ENCODE data around the gene ATP8B2.
"Not testable (repeated sequence)": the region's sequence is repeated elsewhere in the genome, so short reads cannot be mapped to it uniquely, and the experiment has no call there.

ATP8B2 gene

GRCh38 chr1:154348429-154349076 lies 23.2 kb downstream of the ATP8B2 start:
- DNase-seq: no peak

DNA sequence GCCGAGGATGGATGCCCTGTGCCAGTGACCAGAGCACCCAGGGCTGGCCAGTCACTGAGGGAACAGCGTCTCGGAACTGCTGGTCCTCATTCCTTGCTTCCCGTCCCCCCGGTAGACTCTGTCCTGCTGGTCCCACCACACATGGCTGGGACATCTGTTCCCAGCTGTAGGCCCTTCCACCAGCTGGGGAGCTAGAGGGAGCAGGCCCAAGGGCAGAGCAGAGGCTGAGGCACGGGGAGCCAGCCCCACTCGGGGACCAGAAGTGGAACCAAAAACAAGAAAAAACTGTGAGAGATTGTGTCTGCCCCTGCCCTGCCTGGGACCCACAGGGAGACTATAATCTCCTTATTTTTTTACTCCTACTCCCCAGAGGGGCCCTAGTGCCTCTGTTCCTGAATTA lies 23.8 kb downstream of the ATP8B2 start:
- no peak for DNase-seq

DNA sequence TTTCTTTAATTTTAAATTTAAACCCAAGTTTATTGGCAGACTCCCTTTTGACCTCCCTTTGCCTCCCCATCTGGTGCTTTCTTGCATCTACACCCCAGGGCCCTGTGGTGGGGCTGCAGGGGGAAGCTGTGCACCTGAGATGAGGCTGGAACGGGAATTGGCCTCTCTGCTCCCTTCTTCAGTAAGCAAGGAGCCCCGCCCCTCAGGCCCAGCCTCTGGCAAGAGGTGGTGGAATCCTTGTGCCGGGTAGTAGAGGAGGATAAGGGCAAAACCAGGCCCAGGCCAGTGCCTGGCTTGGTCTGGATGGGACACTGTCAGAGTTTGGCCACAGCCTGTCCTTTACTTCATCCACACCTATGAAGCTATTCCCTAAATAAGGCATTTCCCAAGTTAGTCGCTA lies 25.1 kb downstream of the ATP8B2 start:
- DNase-seq: no peak

DNA sequence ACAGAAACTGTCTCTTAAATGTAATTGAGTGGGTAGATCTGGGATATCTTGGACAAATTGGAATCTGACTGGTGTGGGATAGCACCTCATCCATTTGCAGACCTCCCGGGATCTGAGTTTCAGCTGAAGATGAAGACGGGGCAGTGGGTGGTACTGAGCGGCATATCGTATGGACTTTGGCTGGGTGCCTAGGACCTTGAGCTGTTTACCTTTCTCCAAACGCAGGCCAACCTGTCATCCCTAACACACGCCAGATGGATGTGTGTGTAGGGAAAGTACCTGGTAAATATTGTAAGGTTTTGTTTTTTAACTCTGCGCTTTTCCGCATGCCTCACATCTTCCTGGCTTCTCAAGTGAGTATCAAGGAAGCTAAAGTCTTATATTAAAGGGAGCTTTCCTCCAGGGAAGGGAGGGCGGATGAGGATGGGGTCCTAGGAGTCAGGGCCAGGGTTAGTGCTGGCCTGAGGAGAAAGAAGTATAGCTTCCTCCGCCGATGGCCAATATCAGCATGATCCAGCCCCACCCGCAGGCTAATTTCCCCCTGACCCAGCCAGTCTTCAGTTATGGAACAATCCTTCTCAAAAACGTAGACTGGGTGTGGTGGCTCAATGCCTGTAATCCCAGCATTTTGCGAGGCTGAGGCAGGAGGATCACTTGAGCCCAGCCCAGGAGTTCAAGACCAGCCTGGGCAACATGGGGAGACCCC lies 26.2 kb downstream of the ATP8B2 start:
- no peak for DNase-seq

GRCh38 chr1:154352245-154352580 lies 26.9 kb downstream of the ATP8B2 start:
- DNase-seq: no peak

- no peak for DNase-seq
Measured at GRCh38 chr1:154352581-154353459, 27.5 kb downstream of the ATP8B2 start.

GRCh38 chr1:154353460-154353904 lies 28.2 kb downstream of the ATP8B2 start:
- no peak for DNase-seq

DNA sequence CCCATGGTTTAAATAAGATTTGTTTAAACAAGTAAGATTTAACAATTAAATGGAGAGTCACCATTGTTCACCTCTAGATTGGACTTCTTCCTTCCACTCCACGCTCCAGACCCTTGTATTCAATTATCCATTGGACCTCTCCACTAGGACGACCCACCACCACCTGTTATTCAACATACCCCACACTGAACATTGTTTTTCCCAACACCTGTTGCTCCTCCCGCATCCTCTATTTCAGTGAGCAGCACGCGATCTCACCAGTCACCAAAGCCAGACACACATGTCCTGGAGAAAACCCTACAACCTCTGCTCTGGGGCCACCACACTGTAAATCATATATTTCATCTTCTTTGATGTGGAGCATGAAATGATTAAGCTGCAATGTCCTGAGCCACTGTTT lies 28.6 kb downstream of the ATP8B2 start:
- DNase-seq: no peak

GRCh38 chr1:154358519-154358918 lies 33.2 kb downstream of the ATP8B2 start:
- DNase-seq: no peak

- DNase-seq: no peak
Measured at GRCh38 chr1:154360288-154360687, 35.0 kb downstream of the ATP8B2 start.

DNA sequence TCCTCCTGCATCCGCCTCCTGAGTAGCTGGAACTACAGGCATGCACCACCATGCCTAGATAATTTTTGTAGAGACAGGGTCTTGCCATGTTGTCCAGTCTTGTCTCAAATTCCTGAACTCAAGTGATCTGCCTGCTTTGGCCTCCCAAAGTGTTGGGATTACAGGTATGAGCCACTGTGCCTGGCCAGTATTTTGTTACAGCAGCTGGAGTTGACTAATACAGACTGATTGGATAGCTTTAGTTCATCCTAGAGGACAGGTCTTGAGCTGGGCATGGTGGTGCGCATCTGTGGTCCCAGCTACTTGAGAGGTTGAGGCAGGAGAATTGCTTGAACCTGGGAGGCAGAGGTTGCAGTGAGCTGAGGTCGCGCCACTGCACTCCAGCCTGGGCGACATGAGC lies 35.6 kb downstream of the ATP8B2 start:
- DNase-seq: not testable (repeated sequence)

- DNase-seq: no peak
Measured at GRCh38 chr1:154361357-154361756, 36.0 kb downstream of the ATP8B2 start.

DNA sequence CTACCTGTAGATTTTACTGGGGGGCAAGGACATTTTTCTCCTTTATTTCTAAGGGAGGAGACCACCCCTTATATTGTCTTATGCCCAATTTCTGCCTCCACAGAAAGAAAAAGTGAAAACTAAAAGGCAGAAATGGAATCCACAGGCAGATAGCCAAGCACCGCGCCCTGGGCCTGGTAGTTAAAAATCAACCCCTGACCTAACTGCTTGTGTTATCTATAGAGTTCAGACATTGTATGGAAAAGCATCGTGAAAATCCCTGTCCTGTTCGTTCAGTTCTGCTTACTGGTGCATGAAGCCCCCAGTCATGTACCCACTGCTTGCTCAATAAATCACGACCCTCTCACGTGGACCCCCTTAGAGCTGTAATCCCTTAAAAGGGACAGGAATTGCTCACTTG lies 46.1 kb downstream of the ATP8B2 start:
- DNase-seq: no peak

- DNase-seq: not testable (repeated sequence)
Measured at GRCh38 chr1:154373777-154374357, 48.5 kb downstream of the ATP8B2 start.

GRCh38 chr1:154379301-154379700 lies 54.0 kb downstream of the ATP8B2 start:
- DNase-seq: no peak

DNA sequence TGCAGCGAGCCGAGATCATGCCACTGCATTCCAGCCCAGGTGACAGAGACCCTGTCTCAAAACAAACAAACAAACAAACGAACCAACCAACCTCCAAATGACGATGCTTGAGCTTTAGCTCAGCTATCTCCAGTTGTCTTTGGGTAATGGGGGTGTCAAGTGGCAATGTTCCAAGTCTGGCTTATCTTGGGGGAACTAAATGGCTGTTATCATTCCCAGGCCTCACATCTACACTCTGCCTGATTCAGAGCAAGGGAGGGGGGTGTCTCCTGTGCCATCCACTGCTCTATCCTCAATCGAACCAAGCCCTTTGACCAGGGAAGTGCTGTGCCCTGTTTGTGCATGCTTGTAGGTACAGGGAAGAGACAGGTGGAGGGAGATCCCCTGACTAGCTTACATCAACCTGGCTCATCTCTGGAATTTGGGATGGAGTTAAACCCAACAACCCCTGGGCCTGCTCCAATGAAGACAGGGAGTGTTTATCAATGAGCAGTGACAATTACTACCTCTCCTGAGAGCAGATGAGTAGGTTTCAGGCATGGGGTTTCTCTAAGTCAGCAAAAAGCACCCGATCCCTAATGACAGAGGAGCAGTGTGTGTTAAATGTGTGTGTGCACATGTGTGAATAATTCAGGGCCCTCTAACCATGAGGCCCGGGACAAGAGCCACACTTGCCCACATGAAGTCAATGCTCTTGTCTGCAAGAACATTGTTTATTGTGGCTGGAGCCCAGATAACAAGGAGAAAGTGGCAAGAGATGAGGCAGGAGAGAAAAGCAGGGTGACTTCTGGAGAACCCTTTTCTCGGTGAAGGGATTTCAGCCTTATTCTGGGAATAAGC lies 59.5 kb downstream of the ATP8B2 start:
- DNase-seq: no peak

DNA sequence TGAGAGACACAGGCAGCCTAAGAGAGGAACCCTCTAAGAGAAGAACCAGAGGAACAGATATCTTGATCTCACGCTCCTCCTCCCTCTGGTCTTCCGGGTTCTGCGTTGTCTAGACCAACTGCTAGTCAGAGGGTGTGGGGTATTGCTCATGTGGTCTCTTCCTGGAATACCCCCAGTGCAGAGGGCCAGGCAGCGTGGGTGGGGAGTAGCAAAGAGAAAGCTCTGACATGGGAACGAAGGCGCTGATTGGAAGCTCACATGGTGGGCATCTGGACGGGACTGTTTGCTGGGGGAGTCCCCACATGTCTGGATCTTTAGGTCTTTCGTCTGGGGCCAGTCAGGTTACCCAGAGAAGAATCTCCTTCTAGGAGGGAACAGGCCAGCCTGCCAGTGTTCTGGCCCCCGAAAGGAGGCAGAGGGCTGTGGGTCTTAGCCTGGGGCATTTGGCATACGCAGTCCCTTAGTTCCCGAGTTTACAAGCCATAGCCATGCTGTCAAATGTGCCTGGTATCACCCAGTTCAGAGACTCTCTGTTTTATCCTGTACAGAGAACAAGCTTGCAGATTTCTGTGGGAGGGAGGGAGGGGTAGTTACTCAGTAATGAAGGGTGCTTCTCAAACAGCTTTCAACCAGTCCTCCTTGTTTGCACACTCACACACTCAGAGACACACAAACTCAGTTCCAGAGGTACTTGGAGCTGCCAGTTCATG lies 61.5 kb downstream of the ATP8B2 start:
- DNase-seq: no peak

DNA sequence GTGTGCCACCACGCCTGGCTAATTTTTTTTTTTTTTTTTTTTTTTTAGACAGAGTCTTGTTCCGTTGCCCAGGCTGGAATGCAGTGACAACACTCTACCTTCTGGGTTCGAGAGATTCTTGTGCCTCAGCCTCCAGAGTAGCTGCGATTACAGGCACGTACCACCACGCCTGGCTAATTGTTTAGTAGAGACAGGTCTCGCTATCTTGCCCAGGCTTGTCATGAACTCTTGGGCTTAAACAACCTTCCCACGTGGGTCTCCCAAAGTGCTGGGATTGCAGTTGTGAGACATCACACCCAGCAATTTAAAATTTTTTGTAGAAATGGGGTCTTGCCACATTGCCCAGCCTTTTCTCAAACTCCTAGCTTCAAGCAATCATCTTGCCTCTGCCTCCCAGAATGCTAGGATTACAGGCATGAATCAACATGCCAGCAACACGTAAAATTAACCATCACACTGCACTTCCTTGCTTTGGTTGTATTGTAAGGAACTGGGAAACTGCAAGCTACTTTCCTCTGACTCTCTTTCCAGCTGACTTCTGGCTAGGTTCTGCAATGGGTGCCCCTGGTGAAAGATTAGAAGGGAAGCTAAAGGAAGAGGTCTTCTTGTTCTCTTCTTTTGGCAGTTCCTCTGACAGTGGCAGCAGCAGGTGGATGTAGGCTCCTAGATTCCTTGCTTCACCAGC lies 65.9 kb downstream of the ATP8B2 start:
- DNase-seq: no peak

GRCh38 chr1:154398141-154398540 lies 72.8 kb downstream of the ATP8B2 start:
- DNase-seq: no peak

GRCh38 chr1:154398678-154399077 lies 73.4 kb downstream of the ATP8B2 start:
- no peak for DNase-seq

- DNase-seq: no peak
Measured at GRCh38 chr1:154400381-154400801, 75.1 kb downstream of the ATP8B2 start.
